GM12864 (cell line): ENCODE data around the gene CEP20.

ENCODE experiments used
- DNase-seq: peaks from one replicate; pipeline ENCODE4 v3.0.0-alpha.2; 2011; ENCODE audit warnings: low read depth
- H3K4me3 ChIP-seq: 2 replicates; pipeline ENCODE4 v1.5.1; 2011; ENCODE audit warnings: mild to moderate bottlenecking, low read depth, low read length, control low read depth
- CTCF ChIP-seq: IDR thresholded peaks from 2 replicates; pipeline ENCODE4 v1.5.1; 2011; ENCODE audit warnings: low read depth, mild to moderate bottlenecking, moderate library complexity, low read length, control low read depth, inconsistent platforms; ENCODE audit errors: missing control alignments

CEP20 gene

GRCh38 chr16:15820837-15821236, 67.6 kb downstream of the CEP20 start:
- no peak overlapping the region for H3K4me3 ChIP-seq
- DNase-seq: no peak
- TF ChIP-seq CTCF: no peak

- no peak for TF ChIP-seq CTCF
- no peak overlapping the region for H3K4me3 ChIP-seq
- DNase-seq: no peak
Observed at GRCh38 chr16:15819046-15819445, 69.4 kb downstream of the CEP20 start.

- no peak for TF ChIP-seq CTCF
- H3K4me3 ChIP-seq: no peak overlapping the region
- no peak for DNase-seq
Observed at GRCh38 chr16:15817446-15817845, 71.0 kb downstream of the CEP20 start.

- no peak for TF ChIP-seq CTCF
- H3K4me3 ChIP-seq: no peak overlapping the region
- no peak for DNase-seq
Observed at GRCh38 chr16:15816228-15816627, 72.2 kb downstream of the CEP20 start.
